ENCODE data around the gene CYSRT1. TPM values are rescaled to one million over a fixed set of nuclear protein-coding genes. Genes with fewer than 3 reads are reported as not detected.

Gene CYSRT1
- total and polyA plus RNA-seq, 2 donors (not counting 1 experiment from before 2014, with no cell fraction given), result 0.22 to 0.51 TPM

DNA sequence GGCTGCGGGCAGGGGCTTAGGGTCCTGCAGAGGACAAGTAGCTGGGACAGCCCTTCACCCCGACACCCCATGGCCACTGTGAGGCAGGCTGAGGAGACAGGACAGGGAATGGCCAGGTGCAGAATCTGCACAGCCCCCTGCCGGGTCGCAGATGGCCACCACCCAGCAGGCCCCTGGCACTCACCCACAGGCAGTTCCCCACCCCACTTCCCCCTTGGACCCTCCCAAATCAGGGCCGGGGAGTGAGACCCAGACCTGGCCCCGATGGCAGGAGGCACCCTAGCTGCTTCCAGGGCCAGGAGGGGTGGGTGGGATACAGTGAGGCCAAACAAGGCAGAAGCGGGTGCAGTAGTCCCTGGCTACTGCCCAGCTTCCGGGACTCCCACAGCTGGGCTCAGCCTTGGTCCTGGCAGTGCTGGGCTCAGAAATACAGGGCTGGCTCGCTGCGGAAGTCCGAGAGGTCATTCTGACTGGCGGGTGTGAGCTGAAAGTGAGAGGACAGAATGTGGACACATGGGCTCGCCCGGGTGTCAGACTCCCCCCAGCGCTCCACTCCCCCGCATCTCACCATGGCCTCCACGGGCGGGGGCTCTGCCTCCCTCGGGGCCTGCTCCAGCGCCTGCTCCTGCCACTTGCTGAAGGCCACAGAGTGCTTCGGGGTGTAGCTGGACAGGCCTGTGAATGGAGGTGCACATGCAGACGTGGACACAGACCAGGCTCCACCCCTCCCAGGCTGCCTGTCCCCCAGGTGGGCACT, 33.1 kb upstream of the CYSRT1 start:
- H3K9ac ChIP-seq (ENCODE audit: low read length), result no peak overlapping the region
- CTCF ChIA-PET, result interaction anchor here (1.1 kb wide), 1 partner anchor 74 kb away, joined by 3 read pairs; no protein-coding TSS in a partner anchor
- intact Hi-C loops (cut with micrococcal nuclease), result no loop called here

DNA sequence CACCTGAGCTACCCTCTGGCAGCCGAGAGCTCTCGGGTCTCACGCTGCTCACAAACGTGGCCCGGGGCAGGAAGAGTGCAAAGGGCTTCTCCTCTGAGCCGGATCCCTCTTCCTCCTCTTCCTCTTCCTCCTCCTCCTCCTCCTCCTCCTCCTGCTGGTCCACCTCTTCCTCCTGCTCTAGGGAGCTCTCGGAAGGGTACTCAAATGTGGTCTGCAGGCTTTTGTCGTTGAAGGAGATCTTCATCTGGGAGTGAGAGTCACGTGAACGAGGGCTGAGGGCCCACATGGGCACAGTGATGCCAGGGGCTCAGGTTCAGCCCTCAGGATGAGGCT, 32.6 kb upstream of the CYSRT1 start:
- Histone ChIP-seq H4K20me1 (ENCODE audit: control insufficient read depth, insufficient read depth, low read length, poor library complexity, severe bottlenecking) (peaks cover 40% of the 10 kb centered on the region), H3K9ac (ENCODE audit: low read length) (no peak overlapping the region), H3K27me3 (replicated peaks in 1 of 4; ENCODE audit: control extremely low read depth in 1 of 4, control insufficient read depth in 3 of 4, insufficient read depth in 4 of 4, low read length in 3 of 4) (no peaks in the 10 kb centered on the region), H3K36me3 (replicated peaks in 1 of 2; ENCODE audit: control extremely low read depth in 1 of 2, control insufficient read depth in 1 of 2, extremely low read depth in 1 of 2, insufficient read depth in 2 of 2, low read length in 1 of 2) (peaks cover 0 to 19% of the 10 kb centered on the region in 2 experiments), H3K4me2 (replicated peaks; ENCODE audit: low read depth, low read length, poor library complexity, severe bottlenecking) (no peak overlapping the region), H3K79me2 (ENCODE audit: control insufficient read depth, insufficient read depth, low read length) (peaks cover 82% of the 10 kb centered on the region), H3K27ac (ENCODE audit: low read length in 2 of 2) (no peak overlapping the region), H2AFZ (ENCODE audit: insufficient read depth, low read depth, low read length, poor library complexity, severe bottlenecking) (no peak overlapping the region), H3K4me1 (ENCODE audit: control insufficient read depth in 2 of 2, insufficient read depth in 2 of 2, low read length in 2 of 2) (peaks cover 15 to 25% of the 10 kb centered on the region in 2 donors), H3K9me3 (ENCODE audit: control extremely low read depth in 1 of 3, control insufficient read depth in 2 of 3, insufficient read depth in 1 of 3, low read length in 2 of 3) (peaks cover 0 to 3% (median 0%) of the 10 kb centered on the region in 3 donors), H3K4me3 (ENCODE audit: control extremely low read depth in 1 of 5, extremely low read depth in 1 of 5, insufficient read depth in 1 of 5, low read depth in 2 of 5, low read length in 4 of 5) (no peak overlapping the region)
- whole genome bisulfite sequencing (ENCODE audit: insufficient coverage), result 98% methylated on average over 4 of the region's 10 CpGs
- H3K4me1 Mint-ChIP-seq, result peaks cover 23% of the 10 kb centered on the region
- DNase-seq (no peak), ATAC-seq (ENCODE audit: low read depth) (no peak)
- H3K4me3 Mint-ChIP-seq, result no peak overlapping the region
- H3K27ac Mint-ChIP-seq, result no peak overlapping the region
- CTCF ChIA-PET, result interaction anchor here (1.1 kb wide), 1 partner anchor 74 kb away, joined by 3 read pairs; no protein-coding TSS in a partner anchor
- no peak for TF ChIP-seq EZH2 (IDR thresholded peaks at IDR 0.05; ENCODE audit: borderline replicate concordance, insufficient read depth, low read depth, low read length, poor library complexity, severe bottlenecking)
- TF ChIP-seq, protein P1, sequence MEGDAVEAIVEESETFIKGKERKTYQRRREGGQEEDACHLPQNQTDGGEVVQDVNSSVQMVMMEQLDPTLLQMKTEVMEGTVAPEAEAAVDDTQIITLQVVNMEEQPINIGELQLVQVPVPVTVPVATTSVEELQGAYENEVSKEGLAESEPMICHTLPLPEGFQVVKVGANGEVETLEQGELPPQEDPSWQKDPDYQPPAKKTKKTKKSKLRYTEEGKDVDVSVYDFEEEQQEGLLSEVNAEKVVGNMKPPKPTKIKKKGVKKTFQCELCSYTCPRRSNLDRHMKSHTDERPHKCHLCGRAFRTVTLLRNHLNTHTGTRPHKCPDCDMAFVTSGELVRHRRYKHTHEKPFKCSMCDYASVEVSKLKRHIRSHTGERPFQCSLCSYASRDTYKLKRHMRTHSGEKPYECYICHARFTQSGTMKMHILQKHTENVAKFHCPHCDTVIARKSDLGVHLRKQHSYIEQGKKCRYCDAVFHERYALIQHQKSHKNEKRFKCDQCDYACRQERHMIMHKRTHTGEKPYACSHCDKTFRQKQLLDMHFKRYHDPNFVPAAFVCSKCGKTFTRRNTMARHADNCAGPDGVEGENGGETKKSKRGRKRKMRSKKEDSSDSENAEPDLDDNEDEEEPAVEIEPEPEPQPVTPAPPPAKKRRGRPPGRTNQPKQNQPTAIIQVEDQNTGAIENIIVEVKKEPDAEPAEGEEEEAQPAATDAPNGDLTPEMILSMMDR (IDR thresholded peaks at IDR 0.05), result no peak
- no peaks in the 10 kb centered on the region for H3K9me3 Mint-ChIP-seq (ENCODE audit: insufficient read depth)
- intact Hi-C loops (cut with micrococcal nuclease), result no loop called here
- POLR2A ChIA-PET, result no interaction called here
- H3K27me3 Mint-ChIP-seq, result no peaks in the 10 kb centered on the region

More for the DNA sequence above, 33.1 kb upstream of the CYSRT1 start:
- POLR2A ChIA-PET, result no interaction called here
- Histone ChIP-seq H3K4me3 (ENCODE audit: control extremely low read depth in 1 of 5, extremely low read depth in 1 of 5, insufficient read depth in 1 of 5, low read depth in 2 of 5, low read length in 4 of 5) (no peak overlapping the region), H3K79me2 (ENCODE audit: control insufficient read depth, insufficient read depth, low read length) (peaks cover 85% of the 10 kb centered on the region), H3K4me2 (replicated peaks; ENCODE audit: low read depth, low read length, poor library complexity, severe bottlenecking) (no peak overlapping the region), H2AFZ (ENCODE audit: insufficient read depth, low read depth, low read length, poor library complexity, severe bottlenecking) (no peak overlapping the region), H3K4me1 (ENCODE audit: control insufficient read depth in 2 of 2, insufficient read depth in 2 of 2, low read length in 2 of 2) (peaks cover 20 to 31% of the 10 kb centered on the region in 2 donors), H3K36me3 (replicated peaks in 1 of 2; ENCODE audit: control extremely low read depth in 1 of 2, control insufficient read depth in 1 of 2, extremely low read depth in 1 of 2, insufficient read depth in 2 of 2, low read length in 1 of 2) (peaks cover 0 to 19% of the 10 kb centered on the region in 2 experiments), H4K20me1 (ENCODE audit: control insufficient read depth, insufficient read depth, low read length, poor library complexity, severe bottlenecking) (peaks cover 39% of the 10 kb centered on the region), H3K27me3 (replicated peaks in 1 of 4; ENCODE audit: control extremely low read depth in 1 of 4, control insufficient read depth in 3 of 4, insufficient read depth in 4 of 4, low read length in 3 of 4) (no peaks in the 10 kb centered on the region), H3K9me3 (ENCODE audit: control extremely low read depth in 1 of 3, control insufficient read depth in 2 of 3, insufficient read depth in 1 of 3, low read length in 2 of 3) (peaks cover 0 to 3% (median 0%) of the 10 kb centered on the region in 3 donors), H3K27ac (ENCODE audit: low read length in 2 of 2) (no peak overlapping the region)
- H3K9me3 Mint-ChIP-seq (ENCODE audit: insufficient read depth), result no peaks in the 10 kb centered on the region
- 98% methylated on average over 21 of the region's 22 CpGs for WGBS (ENCODE audit: insufficient coverage)
- DNase-seq, result no peak
- TF ChIP-seq, protein P1 (IDR thresholded peaks at IDR 0.05), result no peak
- TF ChIP-seq EZH2 (IDR thresholded peaks at IDR 0.05; ENCODE audit: borderline replicate concordance, insufficient read depth, low read depth, low read length, poor library complexity, severe bottlenecking), result no peak
- H3K27ac Mint-ChIP-seq, result no peak overlapping the region
- no peak overlapping the region for H3K4me3 Mint-ChIP-seq
- ATAC-seq (ENCODE audit: low read depth), result no peak
- peaks cover 28% of the 10 kb centered on the region for H3K4me1 Mint-ChIP-seq
- H3K27me3 Mint-ChIP-seq, result no peaks in the 10 kb centered on the region
